B cell (primary cell): ENCODE results near the gene PTGS2.

ENCODE experiments used
- CTCF ChIP-seq: fragments of 200-600 bp; IDR thresholded peaks from one replicate; pipeline ENCODE4 v1.8.0; 2022; ENCODE audit warnings: antibody characterized with exemption, mild to moderate bottlenecking
- EZH2 ChIP-seq: IDR thresholded peaks from 2 replicates; pipeline ENCODE4 v1.6.1; 2012; ENCODE audit warnings: borderline replicate concordance, low read depth, mild to moderate bottlenecking, moderate library complexity, low read length; ENCODE audit not compliant: insufficient read depth, poor library complexity, severe bottlenecking

- no peak for TF ChIP-seq CTCF
- TF ChIP-seq EZH2, result no peak
Measured at GRCh38 chr1:186689376-186689775, 9.2 kb upstream of the PTGS2 start.
